Cerebellar nuclear complex (tissue), 1 donor: Measurements from ENCODE around the gene NRXN2.

ENCODE experiments used
- DNase-seq, 2 experiments: peaks; one replicate each; lab custom pipeline; 2025; lab: John Stamatoyannopoulos, UW

The NRXN2 gene

DNA sequence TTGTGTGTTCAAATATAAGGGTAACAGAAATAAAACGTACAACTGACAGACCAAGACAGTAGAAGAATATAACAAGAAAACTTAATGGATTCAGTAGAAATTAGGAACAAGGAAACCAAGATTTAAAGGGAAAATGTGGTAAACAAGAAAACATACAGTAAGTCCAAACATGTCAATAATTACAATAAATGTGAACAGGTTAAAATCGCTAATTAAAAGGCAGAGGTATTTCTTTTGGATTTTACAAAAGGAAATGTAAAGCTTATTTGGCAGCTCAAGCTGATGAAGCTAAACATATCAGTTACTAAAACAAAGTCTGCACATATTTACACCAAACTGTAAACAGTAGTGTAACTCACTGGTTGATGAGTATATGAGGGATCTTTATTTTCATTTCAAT is 134.3 kb downstream of the NRXN2 start:
- no peak for DNase-seq

DNA sequence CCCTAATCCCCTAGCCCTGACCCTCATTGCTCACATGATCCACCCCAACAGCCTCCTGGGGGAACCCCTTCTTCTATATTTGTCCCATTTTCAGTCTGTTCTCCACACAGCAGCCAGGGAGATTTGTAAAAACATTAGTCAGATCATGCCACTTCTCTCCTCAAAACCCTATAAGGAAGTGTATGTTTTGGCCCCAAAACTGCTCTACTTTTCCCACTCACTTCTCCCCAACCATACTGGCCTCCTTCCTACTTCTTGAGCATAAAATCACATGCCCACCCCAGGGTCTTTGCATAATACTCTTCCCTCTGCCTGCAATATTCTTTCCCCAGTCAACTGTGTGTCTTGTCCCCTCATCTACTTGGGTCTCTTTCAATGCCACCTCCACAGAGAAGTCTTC is 136.6 kb downstream of the NRXN2 start:
- no peak for DNase-seq

DNA sequence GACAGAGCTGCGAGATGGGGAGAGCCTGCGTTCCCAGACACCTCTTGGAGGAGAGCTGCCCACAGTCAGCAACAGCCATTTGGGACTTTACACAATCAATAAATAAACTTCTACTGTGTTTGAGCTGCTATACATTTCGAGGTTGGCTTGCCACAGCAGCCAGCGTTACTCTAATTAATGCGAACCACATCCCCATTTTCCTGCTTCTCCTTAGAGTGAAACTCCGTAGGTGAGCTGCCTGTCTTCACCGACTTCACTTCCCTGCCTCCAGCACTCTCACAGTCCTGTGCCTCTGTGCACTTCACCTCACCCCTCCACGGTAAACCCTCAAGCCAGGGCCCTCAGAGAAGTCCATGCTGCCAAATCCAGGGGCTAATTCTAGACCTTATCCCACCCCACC is 137.8 kb downstream of the NRXN2 start:
- no peak for DNase-seq

DNA sequence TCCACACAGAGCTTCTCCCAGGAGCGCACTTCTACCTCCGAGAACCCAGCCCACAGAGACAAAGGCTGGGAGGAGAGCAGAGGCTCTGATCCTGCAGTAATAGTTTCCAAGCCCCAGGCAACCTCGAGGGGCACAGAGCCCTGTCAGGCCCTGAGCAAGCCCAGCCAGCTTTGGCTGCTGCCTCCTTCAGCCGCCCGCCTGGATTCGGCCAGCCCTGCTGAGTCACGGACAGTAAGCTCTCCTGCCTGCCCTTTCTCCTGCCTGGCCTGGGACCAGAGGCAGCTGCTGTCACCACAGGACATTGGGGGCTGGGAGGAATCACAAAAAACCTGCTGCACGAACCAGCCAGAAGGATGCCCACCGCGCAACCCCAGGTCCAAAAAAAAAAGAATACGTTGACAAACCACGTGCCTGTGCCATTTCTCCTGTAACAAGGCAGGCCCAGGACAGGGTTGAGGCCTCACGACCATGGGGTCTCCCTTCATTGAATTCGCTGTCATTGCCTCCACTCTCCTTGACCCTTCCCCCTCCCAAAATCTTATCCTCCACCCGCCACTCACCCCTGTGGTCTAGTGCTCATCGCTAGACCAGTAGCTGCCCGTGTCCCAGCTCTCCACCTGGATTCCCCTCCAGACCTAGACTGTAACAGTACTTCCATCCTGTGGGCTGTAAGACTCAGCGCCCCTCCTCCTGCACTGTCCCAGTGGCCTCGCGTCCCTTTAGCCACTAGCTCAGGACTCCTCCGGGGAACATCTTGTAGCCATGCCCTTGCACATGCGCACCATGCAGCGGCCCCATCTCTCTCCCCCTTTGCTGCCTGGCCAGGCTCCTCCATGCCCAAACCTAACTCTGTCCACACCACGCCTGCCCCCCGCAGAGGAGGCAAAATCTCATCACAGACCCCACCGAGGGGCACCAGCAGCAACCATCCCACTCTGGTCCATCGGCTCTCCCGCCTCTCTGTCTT is 139.4 kb downstream of the NRXN2 start:
- peak in 1 of 2 experiments; percentile 49 for DNase-seq

- no peak for DNase-seq
Observed at GRCh38 chr11:64582885-64583284, 140.1 kb downstream of the NRXN2 start.

GRCh38 chr11:64581057-64581523 is 141.9 kb downstream of the NRXN2 start:
- no peak for DNase-seq

- DNase-seq = peak; percentile 54 to 84
Observed at GRCh38 chr11:64580412-64580811, 142.6 kb downstream of the NRXN2 start.

DNA sequence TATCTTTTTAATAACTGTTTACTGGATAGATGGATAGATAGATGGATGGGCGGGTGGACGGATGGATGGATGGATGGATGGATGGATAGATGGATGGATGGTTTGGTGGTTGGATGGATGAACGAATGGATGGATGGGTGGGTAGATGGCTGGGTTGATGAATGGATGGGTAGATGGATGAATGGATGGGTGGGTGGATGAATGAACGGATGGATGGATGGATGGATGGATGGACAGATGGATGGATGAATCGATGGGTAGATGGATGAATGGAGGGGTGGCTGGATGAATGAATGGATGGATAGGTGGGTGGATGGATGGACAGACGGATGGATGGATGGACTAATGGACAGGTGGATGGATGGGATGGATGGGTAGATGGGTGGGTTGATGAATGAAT is 145.8 kb downstream of the NRXN2 start:
- DNase-seq = no peak

GRCh38 chr11:64572143-64572542 is 150.9 kb downstream of the NRXN2 start:
- no peak for DNase-seq

DNA sequence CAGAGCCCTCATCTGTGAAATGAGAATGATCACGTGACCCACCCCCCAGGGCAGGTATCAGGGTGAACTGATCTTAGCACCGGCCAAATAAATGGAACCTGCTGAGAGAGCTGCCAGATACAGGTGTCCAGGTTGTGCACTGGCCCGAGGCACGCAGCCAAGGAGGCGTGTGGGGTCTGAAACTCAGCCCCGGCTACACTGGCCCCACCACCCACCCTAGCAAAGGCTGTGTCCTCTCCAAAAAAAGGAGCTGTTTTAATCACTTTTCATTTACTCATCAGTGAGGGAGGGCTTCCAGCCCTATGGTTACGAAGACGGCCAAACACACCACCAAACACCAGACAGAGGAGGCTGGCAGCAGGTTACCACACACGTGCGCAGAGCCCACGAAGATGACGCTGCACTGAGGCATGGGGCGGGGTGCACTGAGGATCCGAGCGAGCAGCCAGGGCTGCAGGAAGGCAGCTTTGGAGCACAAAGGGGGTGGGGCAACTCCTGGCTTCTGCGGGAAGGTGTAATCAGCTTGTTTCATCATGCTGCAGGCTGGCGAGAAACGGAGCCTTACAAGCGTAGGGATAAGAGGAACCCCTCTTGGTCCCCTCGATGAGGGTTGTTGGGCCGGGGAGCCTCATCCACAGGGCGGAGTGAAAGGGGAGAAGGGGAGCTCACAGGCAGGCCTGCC is 151.4 kb downstream of the NRXN2 start:
- no peak for DNase-seq

DNA sequence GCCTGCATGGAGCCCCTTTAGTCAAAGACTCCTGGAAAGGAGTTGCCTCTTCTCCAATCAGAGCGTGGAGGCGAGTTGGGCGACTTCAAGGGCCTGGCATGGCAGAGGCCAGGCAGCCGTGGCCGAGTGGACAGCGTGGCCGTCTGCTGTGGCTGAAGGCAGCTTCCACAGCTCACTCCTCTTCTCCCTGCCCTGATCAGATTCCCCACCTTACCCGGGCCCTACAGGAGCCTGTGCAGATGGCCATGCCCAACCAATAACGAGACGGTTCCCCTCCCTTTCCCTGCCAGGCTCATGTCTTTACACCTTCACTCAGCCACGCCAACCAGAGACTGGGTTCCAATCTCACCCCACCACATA is 152.0 kb downstream of the NRXN2 start:
- no peak for DNase-seq

GRCh38 chr11:64570341-64570740 is 152.7 kb downstream of the NRXN2 start:
- no peak for DNase-seq

GRCh38 chr11:64569300-64569970 is 153.6 kb downstream of the NRXN2 start:
- DNase-seq = no peak

GRCh38 chr11:64568584-64569140 is 154.3 kb downstream of the NRXN2 start:
- DNase-seq = no peak

GRCh38 chr11:64568041-64568571 is 154.9 kb downstream of the NRXN2 start:
- no peak for DNase-seq

DNA sequence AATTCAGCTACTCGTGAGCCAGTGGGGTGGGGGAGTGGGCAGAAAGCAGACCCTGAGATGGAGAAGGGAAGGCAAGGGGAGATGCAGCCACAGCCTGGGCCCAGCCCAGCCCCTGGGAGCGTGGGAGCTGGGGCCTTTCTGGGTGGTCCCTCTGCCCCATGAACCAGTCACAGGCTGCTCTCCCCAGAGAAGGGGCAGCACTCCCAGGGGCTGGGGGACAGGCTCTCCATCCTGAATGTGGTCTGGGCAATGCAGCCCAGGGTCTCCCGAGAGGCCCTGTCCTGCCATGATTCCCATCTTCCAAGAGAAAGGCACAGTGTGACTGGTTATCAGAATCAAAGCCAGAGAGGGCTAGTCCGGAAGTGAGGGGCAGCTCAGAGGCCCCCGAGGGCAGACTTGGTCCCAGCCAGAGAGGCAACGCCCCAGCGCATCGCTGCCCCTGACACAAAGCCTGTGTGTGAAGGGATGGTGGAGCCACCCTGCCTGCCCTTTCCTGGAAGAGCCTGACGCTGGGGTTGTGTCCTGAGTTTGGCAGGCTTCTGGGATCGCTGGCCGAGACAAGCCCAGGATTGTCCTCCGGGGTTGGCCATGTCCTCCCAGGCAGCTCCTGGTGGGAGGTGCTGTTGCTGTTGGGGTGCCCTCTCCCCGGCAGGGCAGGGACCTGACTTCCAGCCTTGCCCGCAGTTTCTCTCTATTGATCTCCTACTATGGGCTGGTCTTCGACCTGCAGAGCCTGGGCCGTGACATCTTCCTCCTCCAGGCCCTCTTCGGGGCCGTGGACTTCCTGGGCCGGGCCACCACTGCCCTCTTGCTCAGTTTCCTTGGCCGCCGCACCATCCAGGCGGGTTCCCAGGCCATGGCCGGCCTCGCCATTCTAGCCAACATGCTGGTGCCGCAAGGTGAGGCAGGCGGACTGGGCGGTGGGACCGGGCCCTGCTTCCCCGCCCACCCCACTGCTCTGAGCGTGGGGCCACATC is 155.8 kb downstream of the NRXN2 start:
- DNase-seq = no peak

DNA sequence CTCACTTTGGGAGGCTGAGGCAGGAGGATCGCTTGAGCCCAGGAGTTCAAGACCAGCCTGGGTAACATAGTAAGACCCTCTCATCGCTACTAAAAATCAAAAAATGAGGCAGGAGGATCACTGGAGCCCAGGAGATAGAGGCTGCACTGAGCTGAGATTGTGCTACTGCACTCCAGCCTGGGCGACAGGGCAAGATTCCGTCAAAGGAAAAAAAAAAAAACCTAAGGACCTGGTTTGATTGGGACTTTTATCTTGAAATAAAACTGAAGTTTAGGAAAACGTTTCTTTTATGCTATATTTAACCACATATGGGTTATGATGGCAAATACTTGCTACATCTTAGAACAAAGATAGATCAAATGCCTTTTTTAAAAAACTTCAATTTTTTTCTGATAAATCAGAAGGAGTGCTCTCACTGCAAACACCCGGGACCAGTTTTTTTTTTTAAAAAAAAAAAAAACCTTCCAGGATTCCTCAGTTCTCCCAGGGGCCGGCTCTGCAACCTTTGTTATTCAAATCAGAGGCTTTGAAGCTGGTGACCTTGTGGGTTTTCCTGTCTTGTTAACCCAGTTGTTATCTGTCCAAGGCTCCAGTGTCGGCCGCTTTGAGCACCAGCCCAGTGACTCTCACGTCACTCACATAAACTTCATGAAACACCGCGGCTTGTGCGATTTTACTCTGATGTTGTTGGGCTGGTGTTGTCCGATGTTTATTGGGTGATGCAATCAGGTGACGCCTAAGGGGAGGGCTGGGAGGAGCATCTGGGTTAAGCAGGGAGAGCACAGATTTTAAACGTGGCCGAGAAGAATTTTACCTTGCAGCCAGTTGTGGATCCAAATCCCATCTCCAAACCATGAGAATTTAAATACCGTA is 156.7 kb downstream of the NRXN2 start:
- peak in 1 of 2 experiments; percentile 36 for DNase-seq

DNA sequence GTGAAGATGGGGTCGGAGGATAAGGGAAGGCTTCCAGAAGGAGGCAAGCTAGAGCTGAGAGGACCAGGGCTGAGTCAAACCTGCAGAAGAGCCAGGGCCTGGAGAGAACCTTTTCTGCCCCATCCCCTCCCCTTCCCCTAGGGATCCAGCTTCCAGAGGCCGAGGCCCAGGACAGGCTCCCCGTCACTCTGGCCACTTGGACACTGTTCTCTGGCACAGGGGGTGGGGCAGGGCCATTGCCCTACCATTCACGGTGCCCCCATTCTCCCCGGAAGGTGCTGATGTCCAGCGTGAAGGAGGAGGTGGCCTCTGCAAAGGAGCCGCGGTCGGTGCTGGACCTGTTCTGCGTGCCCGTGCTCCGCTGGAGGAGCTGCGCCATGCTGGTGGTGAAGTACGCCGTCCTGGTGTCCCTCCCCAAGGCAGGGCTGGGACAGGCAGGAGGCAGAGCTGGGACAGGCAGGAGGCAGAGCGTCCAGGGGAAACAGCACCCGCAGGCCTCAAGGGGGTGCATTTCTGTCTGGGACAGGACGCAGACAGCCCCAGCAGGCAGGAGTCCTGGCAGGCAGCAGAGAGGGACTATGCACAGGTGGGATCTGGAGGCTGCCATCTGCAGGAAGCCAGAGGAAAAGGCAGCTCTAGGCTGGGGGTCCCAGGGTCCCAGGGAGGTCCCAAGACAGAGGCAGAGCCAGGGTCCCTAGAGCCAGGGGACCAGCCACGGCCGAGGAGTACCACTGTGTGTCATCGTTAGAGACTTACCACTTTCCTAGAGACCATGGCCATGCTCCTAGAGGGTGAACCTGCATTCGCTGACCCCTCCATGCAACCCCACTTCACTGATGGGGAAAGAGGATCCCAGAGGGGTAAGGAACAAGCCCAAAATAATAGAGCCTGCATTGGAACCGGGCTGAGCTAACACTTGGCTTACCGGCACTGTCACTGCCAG is 157.8 kb downstream of the NRXN2 start:
- DNase-seq = no peak

DNA sequence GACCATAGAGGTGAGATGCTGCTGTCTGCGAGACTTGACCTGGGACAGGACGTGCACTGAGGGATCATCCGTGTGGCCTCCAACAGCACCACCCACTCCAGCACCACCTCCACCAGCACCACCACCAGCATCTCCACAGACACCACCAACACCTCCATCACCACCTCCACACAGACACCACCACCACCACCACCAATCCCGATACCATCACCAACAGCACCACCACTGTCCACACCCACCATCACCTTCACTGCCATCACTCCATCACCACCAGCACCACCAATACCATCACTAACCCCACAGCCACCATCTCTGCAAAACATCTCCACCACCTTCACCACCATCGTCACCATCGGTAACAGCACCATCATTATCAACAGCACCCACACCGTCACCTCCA is 158.6 kb downstream of the NRXN2 start:
- DNase-seq = no peak
